Transverse colon (tissue), 4 donors: ENCODE data around the gene TMEM129. TPM values are rescaled to one million over a fixed set of nuclear protein-coding genes. Genes with fewer than 3 reads are reported as not detected.

Source experiments
- DNase-seq: peaks from one replicate; pipeline ENCODE4 v3.0.0-alpha.2; 2019
- H3K27ac ChIP-seq, 4 donors: fragments of 200-600 bp; sonication (generic); 2 replicates each; pipeline ENCODE4 v1.5.1; 2016 to 2018; ENCODE audit warnings: inconsistent platforms in 4 of 4
- H3K27me3 ChIP-seq: fragments of 200-600 bp; sonication (generic); 2 replicates; pipeline ENCODE4 v1.5.1; 2017; ENCODE audit warnings: inconsistent platforms
- H3K36me3 ChIP-seq, 4 donors: fragments of 200-600 bp; sonication (generic); 2 replicates each; pipeline ENCODE4 v1.5.1; 2017 to 2019; ENCODE audit warnings: inconsistent platforms in 4 of 4
- H3K4me1 ChIP-seq, 4 donors: fragments of 200-600 bp; sonication (generic); 2 replicates each; pipeline ENCODE4 v1.5.1; 2017 to 2020; ENCODE audit warnings: inconsistent platforms in 4 of 4
- H3K4me3 ChIP-seq, 4 donors: fragments of 200-600 bp; sonication (generic); 1 replicate in 1 of 4; 2 replicates in 3 of 4; pipeline versions ENCODE4 v1.5.1 to v1.6.1; 2017 to 2019; ENCODE audit warnings: inconsistent platforms in 4 of 4
- H3K9me3 ChIP-seq, 2 donors: fragments of 200-600 bp; sonication (generic); 2 replicates each; pipeline ENCODE4 v1.5.1; 2017 to 2019; ENCODE audit warnings: inconsistent platforms in 2 of 2
- EP300 ChIP-seq: sonication (generic); formaldehyde crosslinking; IDR thresholded peaks from one replicate; pipeline ENCODE4 v1.6.1; 2017; ENCODE audit warnings: antibody characterized with exemption, low read depth
- POLR2A ChIP-seq: fragments of 450-650 bp; IDR thresholded peaks from one replicate; pipeline ENCODE4 v1.6.1; 2016; ENCODE audit warnings: antibody characterized with exemption, mild to moderate bottlenecking, moderate library complexity
- POLR2AphosphoS5 ChIP-seq, 3 donors: sonication (generic); formaldehyde crosslinking; IDR thresholded peaks; one replicate each; pipeline ENCODE4 v1.6.1; 2016; ENCODE audit warnings: antibody characterized with exemption in 3 of 3
- WGBS, 2 donors: methylation state at CpG; one replicate each; pipeline ENCODE4 v1.1.5; 2018; ENCODE audit warnings: low coverage in 1 of 2; 5-methylcytosine and 5-hydroxymethylcytosine counted together
- in situ Hi-C, 4 donors: fragments of 200-750 bp; cut with MboI; loops; one replicate each; pipeline versions ENCODE4 v1.15.0 to v1.15.1; 2017; ENCODE audit warnings: low sequenced_read_pairs in 3 of 4, low pct_ligation_motif_present in 1 of 4, low pct_unique_long_range_greater_than_20kb in 1 of 4
- intact Hi-C: fragments of 100-400 bp; cut with DNase I; formaldehyde crosslinking; loops from one replicate; pipeline ENCODE4 v1.15.1; 2023; ENCODE audit warnings: low total_unique reads
- total RNA-seq, 4 donors: library from RNA; depleted of rRNA; stranded (reverse); fragments of >200 nt; gene quantifications; one replicate each; pipeline ENCODE4 v1.1.0, GENCODE V29; 2016
- TF ChIP-seq, protein P1 (sequence below), 5 experiments: fragments of 200-600 bp in 3 of 5; fragments of 450-650 bp in 2 of 5; sonication (generic) in 3 of 5; IDR thresholded peaks; 1 replicate in 2 of 5; 2 replicates in 3 of 5; pipeline ENCODE4 v1.5.1; 2016 to 2017; ENCODE audit warnings: antibody characterized with exemption in 5 of 5, inconsistent platforms in 3 of 5, mild to moderate bottlenecking in 2 of 5, moderate library complexity in 1 of 5

TMEM129 gene
- total RNA-seq, 4 donors from 2014 or later: 66.1 to 116 (median 86.6) TPM

DNA sequence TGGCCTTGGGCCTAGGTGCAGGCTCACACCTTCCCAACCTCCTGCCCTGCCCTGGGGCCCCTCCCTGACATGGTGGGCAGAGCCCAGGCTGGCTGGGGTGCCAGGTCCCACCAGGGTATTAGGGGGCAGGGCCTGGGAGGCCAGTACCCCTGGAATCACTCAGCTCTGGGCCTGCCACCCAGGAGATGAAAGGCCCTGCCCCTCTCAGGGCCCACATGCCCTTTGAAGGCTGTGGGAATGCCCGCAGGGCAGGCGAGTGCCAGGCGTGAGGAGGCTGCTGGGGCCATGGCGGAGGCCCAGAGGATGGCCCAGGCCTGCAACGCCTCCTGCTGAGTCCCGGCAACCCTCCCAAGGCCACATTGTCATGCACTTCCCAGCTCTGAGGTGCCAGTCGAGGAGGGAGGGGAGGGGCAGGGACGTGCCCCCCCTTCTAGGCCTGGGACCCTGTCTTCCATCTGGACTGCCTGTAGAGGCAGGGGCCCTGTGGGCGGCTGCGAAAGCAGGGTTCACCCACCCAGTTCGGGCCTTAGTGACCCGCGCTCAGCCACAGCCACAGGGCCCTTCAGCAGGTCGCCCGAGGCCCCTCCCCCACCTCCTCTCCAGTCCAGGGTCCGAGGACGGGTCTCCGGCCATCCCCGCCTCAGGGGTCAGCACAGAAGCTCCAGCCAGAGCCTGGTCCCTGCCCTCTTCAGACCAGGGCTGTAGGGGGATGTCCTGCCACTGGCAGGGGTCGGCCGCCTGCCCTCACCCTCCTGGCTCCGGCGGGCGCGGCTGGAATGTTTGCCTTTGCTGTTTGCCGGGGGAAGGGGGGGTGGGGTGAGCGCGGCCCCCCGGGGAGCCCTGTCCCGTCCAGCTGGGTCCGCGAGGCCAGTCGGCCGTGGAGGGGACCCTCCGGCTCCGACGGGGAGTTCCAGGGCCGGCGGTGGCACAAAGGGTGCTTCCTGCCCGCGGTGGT is 45.3 kb upstream of the TMEM129 start:
- 33 to 37% methylated on average over 2 to 38 of the region's 41 CpGs for WGBS, 2 donors
- H3K9me3 ChIP-seq: no peaks in the 10 kb centered on the region
- no peak for DNase-seq
- peaks cover 93% of the 10 kb centered on the region for H3K27me3 ChIP-seq
- no peak overlapping the region for H3K27ac ChIP-seq
- TF ChIP-seq EP300 (no peak), POLR2A (no peak), POLR2AphosphoS5 (IDR thresholded peaks at IDR 0.05) (no peak)
- TF ChIP-seq, protein P1, sequence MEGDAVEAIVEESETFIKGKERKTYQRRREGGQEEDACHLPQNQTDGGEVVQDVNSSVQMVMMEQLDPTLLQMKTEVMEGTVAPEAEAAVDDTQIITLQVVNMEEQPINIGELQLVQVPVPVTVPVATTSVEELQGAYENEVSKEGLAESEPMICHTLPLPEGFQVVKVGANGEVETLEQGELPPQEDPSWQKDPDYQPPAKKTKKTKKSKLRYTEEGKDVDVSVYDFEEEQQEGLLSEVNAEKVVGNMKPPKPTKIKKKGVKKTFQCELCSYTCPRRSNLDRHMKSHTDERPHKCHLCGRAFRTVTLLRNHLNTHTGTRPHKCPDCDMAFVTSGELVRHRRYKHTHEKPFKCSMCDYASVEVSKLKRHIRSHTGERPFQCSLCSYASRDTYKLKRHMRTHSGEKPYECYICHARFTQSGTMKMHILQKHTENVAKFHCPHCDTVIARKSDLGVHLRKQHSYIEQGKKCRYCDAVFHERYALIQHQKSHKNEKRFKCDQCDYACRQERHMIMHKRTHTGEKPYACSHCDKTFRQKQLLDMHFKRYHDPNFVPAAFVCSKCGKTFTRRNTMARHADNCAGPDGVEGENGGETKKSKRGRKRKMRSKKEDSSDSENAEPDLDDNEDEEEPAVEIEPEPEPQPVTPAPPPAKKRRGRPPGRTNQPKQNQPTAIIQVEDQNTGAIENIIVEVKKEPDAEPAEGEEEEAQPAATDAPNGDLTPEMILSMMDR (IDR thresholded peaks at IDR 0.05): no peak
- intact Hi-C loops (no loop called here), in situ Hi-C loops (no loop called here)
- H3K4me1 ChIP-seq: peaks cover 13 to 30% (median 23%) of the 10 kb centered on the region in 4 donors
- H3K4me3 ChIP-seq: peak overlapping the region in 3 of 4 donors; percentile 24 to 48 (median 39)
- no peaks in the 10 kb centered on the region for H3K36me3 ChIP-seq

DNA sequence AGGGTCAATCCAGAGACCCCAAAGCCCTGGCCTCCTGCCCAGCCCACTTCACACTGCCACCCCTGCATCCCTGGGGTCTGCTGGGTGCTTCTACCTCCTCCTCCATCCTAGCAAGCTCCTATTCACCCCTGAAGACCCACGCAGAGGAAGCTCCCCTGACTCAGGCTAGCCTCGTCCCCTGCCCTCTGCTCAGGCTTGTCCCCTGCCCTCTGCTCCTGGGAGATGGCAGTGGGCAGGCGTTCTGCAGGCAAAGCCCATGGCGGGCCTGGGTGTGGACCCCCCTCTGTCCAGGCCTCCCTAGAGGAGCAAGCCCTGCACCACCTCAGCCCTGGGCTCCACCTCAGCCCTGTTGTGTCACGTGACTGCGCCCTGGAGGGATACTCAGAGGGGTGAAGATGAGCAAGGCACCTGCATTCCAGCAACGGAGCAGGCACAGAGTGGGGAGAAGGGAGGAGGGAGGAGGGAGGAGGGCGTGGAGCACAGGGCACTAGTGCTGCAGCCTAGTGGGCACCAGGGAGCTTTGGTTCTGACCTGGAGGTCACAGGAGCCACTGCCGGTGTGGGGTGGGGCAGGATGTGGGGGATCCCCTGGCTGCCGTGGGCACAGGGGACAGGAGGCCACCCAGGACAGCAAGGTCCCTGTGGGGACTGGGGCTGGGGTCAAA is 44.4 kb upstream of the TMEM129 start:
- Histone ChIP-seq H3K27ac (no peak overlapping the region), H3K4me3 (no peak overlapping the region), H3K36me3 (no peaks in the 10 kb centered on the region), H3K9me3 (no peaks in the 10 kb centered on the region), H3K27me3 (peaks cover 85% of the 10 kb centered on the region), H3K4me1 (peaks cover 13 to 29% (median 23%) of the 10 kb centered on the region in 4 donors)
- no peak for DNase-seq
- TF ChIP-seq, protein P1 (IDR thresholded peaks at IDR 0.05): no peak
- TF ChIP-seq POLR2AphosphoS5 (IDR thresholded peaks at IDR 0.05) (no peak), POLR2A (no peak), EP300 (no peak)
- intact Hi-C loops (no loop called here), in situ Hi-C loops (no loop called here)
- 66% methylated on average over 10 of the region's 10 CpGs; no CpG with 5 or more reads in 1 of the 2 donors for WGBS, 2 donors

DNA sequence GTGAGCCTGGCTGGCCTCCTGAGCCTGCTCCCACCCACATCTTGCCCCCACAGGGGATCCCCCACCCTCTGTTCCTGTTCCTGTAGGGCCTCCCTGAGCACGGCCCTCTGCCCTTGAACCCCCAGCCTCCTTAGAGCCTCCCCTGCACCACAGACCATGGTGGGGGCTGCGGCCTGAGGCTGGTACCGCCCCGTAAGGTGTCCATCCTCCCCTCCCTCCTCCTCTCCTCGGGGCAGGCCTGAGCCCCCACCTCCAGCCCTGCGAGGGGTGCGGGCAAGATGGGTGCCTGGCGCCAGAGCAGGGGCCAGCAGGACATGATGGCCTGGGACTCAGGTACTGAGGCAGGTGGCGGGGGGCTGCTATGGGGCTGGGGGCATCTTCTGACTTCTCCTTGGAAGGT is 43.5 kb upstream of the TMEM129 start:
- Histone ChIP-seq H3K36me3 (no peaks in the 10 kb centered on the region), H3K4me1 (peaks cover 13 to 29% (median 23%) of the 10 kb centered on the region in 4 donors), H3K27ac (no peak overlapping the region), H3K27me3 (peaks cover 76% of the 10 kb centered on the region), H3K9me3 (no peaks in the 10 kb centered on the region), H3K4me3 (no peak overlapping the region)
- no peak for DNase-seq
- WGBS, 2 donors: 88% methylated on average over 9 of the region's 9 CpGs; no CpG with 5 or more reads in 1 of the 2 donors
- TF ChIP-seq, protein P1 (IDR thresholded peaks at IDR 0.05): no peak
- TF ChIP-seq POLR2A: no peak
- no peak for TF ChIP-seq POLR2AphosphoS5 (IDR thresholded peaks at IDR 0.05)
- no peak for TF ChIP-seq EP300
- in situ Hi-C loops: no loop called here
- intact Hi-C loops: no loop called here

DNA sequence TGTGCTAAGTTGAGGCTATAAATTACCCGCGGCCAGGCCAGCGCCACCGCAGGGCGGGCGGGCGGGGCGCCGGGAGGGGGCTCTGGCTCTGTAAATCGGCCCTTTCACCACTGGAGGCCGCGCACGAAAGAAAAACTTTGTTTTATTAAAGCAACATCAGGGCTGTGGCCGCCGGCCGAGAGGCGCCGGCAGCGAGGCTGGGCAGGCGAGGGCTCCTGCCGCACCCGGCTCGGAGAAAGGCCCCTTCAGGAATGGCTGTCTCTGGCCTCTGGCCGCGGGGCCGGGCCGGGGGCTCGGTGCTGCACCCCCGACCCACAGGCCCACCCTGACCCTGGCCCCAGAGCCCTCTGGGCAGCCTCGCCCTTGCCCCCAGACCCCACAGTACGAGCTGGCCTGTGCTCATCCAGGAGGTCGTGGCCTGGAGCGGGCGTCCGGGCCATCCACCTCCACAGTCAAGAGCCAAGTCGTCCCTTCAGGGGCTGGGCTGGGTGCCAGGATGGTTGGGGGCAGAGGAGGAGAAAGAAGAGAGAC is 42.5 kb upstream of the TMEM129 start:
- peak overlapping the region in 3 of 4 donors; percentile 5 to 41 (median 16) for H3K4me3 ChIP-seq

More for the DNA sequence above, 42.5 kb upstream of the TMEM129 start:
- Histone ChIP-seq H3K9me3 (no peaks in the 10 kb centered on the region), H3K4me1 (peaks cover 13 to 29% (median 23%) of the 10 kb centered on the region in 4 donors), H3K27ac (no peak overlapping the region), H3K27me3 (peaks cover 66% of the 10 kb centered on the region), H3K36me3 (no peaks in the 10 kb centered on the region)
- in situ Hi-C loops (no loop called here), intact Hi-C loops (no loop called here)
- DNase-seq: peak; percentile 23
- WGBS, 2 donors: 3 to 12% methylated on average over 6 to 17 of the region's 36 CpGs
- TF ChIP-seq POLR2AphosphoS5 (IDR thresholded peaks at IDR 0.05): no peak
- no peak for TF ChIP-seq POLR2A
- no peak for TF ChIP-seq EP300
- TF ChIP-seq, protein P1 (IDR thresholded peaks at IDR 0.05): peak in 2 of 5 experiments; percentile 17 to 25
